ENCODE measurements around the gene PIR. TPM values are rescaled to one million over a fixed set of nuclear protein-coding genes. Genes with fewer than 3 reads are reported as not detected.

Gene PIR
- total and polyA plus RNA-seq, 2 of the 8 experiments (the other 6 are each of a cell fraction or from before 2014, with no cell fraction given), result 6.4 to 10.3 TPM

GRCh38 chrX:15505101-15505500 is 12.0 kb upstream of the PIR start (continued):
- TF ChIP-seq CHD7 (IDR thresholded peaks at IDR 0.05; ENCODE audit: insufficient replicate concordance, low read length) (no peak), CTBP2 (IDR thresholded peaks at IDR 0.05; ENCODE audit: borderline replicate concordance, insufficient read depth, insufficient read length, low read length) (no peak), TBP (IDR thresholded peaks at IDR 0.05; ENCODE audit: low read depth, low read length) (no peak), POLR2AphosphoS5 (IDR thresholded peaks at IDR 0.05; ENCODE audit: low read depth, low read length) (no peak), TCF12 (IDR thresholded peaks at IDR 0.05; ENCODE audit: low read depth, low read length) (no peak), EZH2 (IDR thresholded peaks at IDR 0.05; ENCODE audit: low read depth, low read length, severe bottlenecking) (no peak), EP300 (IDR thresholded peaks at IDR 0.05; ENCODE audit: borderline replicate concordance in 1 of 2, low read depth in 2 of 2, low read length in 2 of 2) (no peak), FOSL1 (IDR thresholded peaks at IDR 0.05; ENCODE audit: insufficient read depth, low read depth, low read length) (no peak), NRF1 (IDR thresholded peaks at IDR 0.05; ENCODE audit: low read depth, low read length) (no peak), RXRA (IDR thresholded peaks at IDR 0.05; ENCODE audit: insufficient read depth, low read depth, low read length) (no peak), POU5F1 (IDR thresholded peaks at IDR 0.05; ENCODE audit: low read depth, low read length) (no peak), HDAC6 (IDR thresholded peaks at IDR 0.05; ENCODE audit: low read depth, low read length) (no peak)

All from H1 (cell line).